ENCODE data around the gene ITIH5.

GRCh38 chr10:7576340-7576739, 90.4 kb downstream of the ITIH5 start:
- TF ChIP-seq EZH2phosphoT487 (IDR thresholded peaks at IDR 0.05; ENCODE audit: borderline replicate concordance) (no peak), CTCF (conservative IDR thresholded peaks at IDR 0.05; ENCODE audit: low read length) (no peak)
